Mesenchymal stem cell (in vitro differentiated cells and primary cell): ENCODE data around the gene CENPS.
"Not testable (repeated sequence)": the region's sequence is repeated elsewhere in the genome, so short reads cannot be mapped to it uniquely, and the experiment has no call there.

Source experiments
- DNase-seq: peaks from one replicate; pipeline ENCODE4 v3.0.0-alpha.2; 2013
- H2AFZ ChIP-seq: one replicate; pipeline ENCODE4 v1.6.1; 2013; ENCODE audit warnings: low read depth, mild to moderate bottlenecking, control low read depth, inconsistent platforms, low read length, moderate library complexity
- H2AK5ac ChIP-seq: 2 replicates; pipeline ENCODE4 v1.6.1; 2013; ENCODE audit warnings: low read length, moderate library complexity, mild to moderate bottlenecking, inconsistent platforms; ENCODE audit not compliant: severe bottlenecking
- H2BK120ac ChIP-seq: one replicate; pipeline ENCODE4 v1.6.1; 2013; ENCODE audit warnings: low read depth, mild to moderate bottlenecking, inconsistent platforms, low read length, moderate library complexity
- H2BK12ac ChIP-seq, 2 experiments: one replicate each; pipeline ENCODE4 v1.6.1; 2013; ENCODE audit warnings: inconsistent platforms in 2 of 2, low read length in 2 of 2, mild to moderate bottlenecking in 2 of 2, moderate library complexity in 2 of 2, control low read depth in 1 of 2
- H2BK15ac ChIP-seq: one replicate; pipeline ENCODE4 v1.6.1; 2013; ENCODE audit warnings: mild to moderate bottlenecking, low read depth, inconsistent platforms; ENCODE audit not compliant: poor library complexity, severe bottlenecking
- H2BK5ac ChIP-seq: 2 replicates; pipeline ENCODE4 v1.6.1; 2013; ENCODE audit warnings: low read depth, mild to moderate bottlenecking, low read length, control low read depth, inconsistent platforms; ENCODE audit not compliant: poor library complexity, severe bottlenecking
- H3K14ac ChIP-seq, 2 experiments: one replicate each; pipeline ENCODE4 v1.6.1; 2013; ENCODE audit warnings: inconsistent platforms in 2 of 2, low read length in 2 of 2, control low read depth in 1 of 2, mild to moderate bottlenecking in 1 of 2, moderate library complexity in 1 of 2
- H3K18ac ChIP-seq, 2 experiments: one replicate each; pipeline ENCODE4 v1.6.1; 2013; ENCODE audit warnings: inconsistent platforms in 2 of 2, low read length in 2 of 2, control low read depth in 1 of 2, low read depth in 1 of 2, mild to moderate bottlenecking in 1 of 2
- H3K23ac ChIP-seq, 2 experiments: one replicate each; pipeline ENCODE4 v1.6.1; 2013; ENCODE audit warnings: inconsistent platforms in 2 of 2, low read length in 2 of 2, mild to moderate bottlenecking in 2 of 2, moderate library complexity in 2 of 2, control low read depth in 1 of 2
- H3K27ac ChIP-seq: 2 replicates; pipeline ENCODE4 v1.5.1; 2013; ENCODE audit warnings: mild to moderate bottlenecking, moderate library complexity, low read length, control low read depth, inconsistent platforms; ENCODE audit not compliant: poor library complexity, severe bottlenecking
- H3K27me3 ChIP-seq, 2 experiments: 2 replicates each; pipeline versions ENCODE4 v1.6.1 to v1.7.0; 2013; ENCODE audit warnings: low read length in 2 of 2, mild to moderate bottlenecking in 2 of 2, moderate library complexity in 2 of 2, control low read depth in 1 of 2, inconsistent platforms in 1 of 2; ENCODE audit not compliant: control insufficient read depth in 1 of 2, insufficient read depth in 1 of 2
- H3K36me3 ChIP-seq, 2 experiments: 2 replicates each; pipeline versions ENCODE4 v1.6.1 to v1.7.0; 2013; ENCODE audit warnings: low read length in 2 of 2, control low read depth in 1 of 2, inconsistent platforms in 1 of 2, low read depth in 1 of 2, mild to moderate bottlenecking in 1 of 2; ENCODE audit not compliant: insufficient read depth in 2 of 2, control insufficient read depth in 1 of 2
- H3K4ac ChIP-seq, 2 experiments: one replicate each; pipeline ENCODE4 v1.6.1; 2013; ENCODE audit warnings: inconsistent platforms in 2 of 2, low read length in 2 of 2, mild to moderate bottlenecking in 2 of 2, moderate library complexity in 2 of 2, control low read depth in 1 of 2, low read depth in 1 of 2
- H3K4me1 ChIP-seq: 2 replicates; pipeline ENCODE4 v1.6.1; 2013; ENCODE audit warnings: low read depth, low read length, control low read depth; ENCODE audit not compliant: control insufficient read depth, insufficient read depth
- H3K4me2 ChIP-seq: 2 replicates; pipeline ENCODE4 v1.6.1; 2013; ENCODE audit warnings: low read length, mild to moderate bottlenecking, inconsistent platforms; ENCODE audit not compliant: poor library complexity, severe bottlenecking
- H3K4me3 ChIP-seq, 2 experiments: 2 replicates each; pipeline versions ENCODE4 v1.5.1 to v1.7.0; 2013; ENCODE audit warnings: low read length in 2 of 2, mild to moderate bottlenecking in 2 of 2, control low read depth in 1 of 2, low read depth in 1 of 2; ENCODE audit not compliant: insufficient read depth in 1 of 2
- H3K79me1 ChIP-seq: replicated peaks from 2 replicates; pipeline ENCODE4 v1.6.1; 2013; ENCODE audit warnings: mild to moderate bottlenecking, control low read depth, low read length, inconsistent platforms; ENCODE audit not compliant: poor library complexity, severe bottlenecking
- H3K9ac ChIP-seq: 2 replicates; pipeline ENCODE4 v1.7.0; 2013; ENCODE audit warnings: mild to moderate bottlenecking, low read length, moderate library complexity
- H3K9me3 ChIP-seq: 2 replicates; pipeline ENCODE4 v1.7.0; 2013; ENCODE audit warnings: mild to moderate bottlenecking, low read length; ENCODE audit not compliant: control insufficient read depth
- H4K8ac ChIP-seq: one replicate; pipeline ENCODE4 v1.6.1; 2013; ENCODE audit warnings: inconsistent platforms, mild to moderate bottlenecking, low read length, moderate library complexity
- H4K91ac ChIP-seq: one replicate; pipeline ENCODE4 v1.6.1; 2013; ENCODE audit warnings: mild to moderate bottlenecking, low read length, inconsistent platforms
- WGBS: methylation state at CpG from one replicate; pipeline ENCODE4 v1.1.7; 2013; ENCODE audit warnings: mixed read lengths; 5-methylcytosine and 5-hydroxymethylcytosine counted together

Gene CENPS

DNA sequence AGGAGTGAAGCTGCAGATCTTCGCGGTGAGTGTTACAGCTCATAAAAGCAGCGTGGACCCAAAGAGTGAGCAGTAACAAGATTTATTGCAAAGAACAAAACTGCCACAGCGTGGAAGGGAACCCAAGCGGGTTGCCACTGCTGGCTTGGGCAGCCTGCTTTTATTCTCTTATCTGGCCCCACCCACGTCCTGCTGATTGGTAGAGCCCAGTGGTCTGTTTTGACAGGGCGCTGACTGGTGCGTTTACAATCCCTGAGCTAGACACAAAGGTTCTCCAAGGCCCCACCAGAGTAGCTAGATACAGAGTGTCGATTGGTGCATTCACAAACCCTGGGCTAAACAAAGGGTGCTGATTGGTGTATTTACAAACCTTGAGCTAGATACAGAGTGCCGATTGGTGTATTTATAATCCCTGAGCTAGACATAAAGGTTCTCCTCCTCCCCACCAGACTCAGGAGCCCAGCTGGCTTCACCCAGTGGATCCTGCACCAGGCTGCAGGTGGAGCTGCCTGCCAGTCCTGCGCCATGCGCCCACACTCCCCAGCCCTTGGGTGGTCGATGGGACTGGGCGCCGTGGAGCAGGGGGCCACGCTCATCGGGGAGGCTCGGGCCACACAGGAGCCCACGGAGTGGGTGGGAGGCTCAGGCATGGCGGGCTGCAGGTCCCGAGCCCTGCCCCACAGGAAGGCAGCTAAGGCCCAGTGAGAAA is 4.3 kb upstream of the CENPS start:
- H2AK5ac ChIP-seq, H3K4ac ChIP-seq, H2AFZ ChIP-seq, H3K27ac ChIP-seq, H3K14ac ChIP-seq, H2BK5ac ChIP-seq, H3K18ac ChIP-seq, H3K4me2 ChIP-seq, H3K9me3 ChIP-seq, H2BK12ac ChIP-seq, H2BK120ac ChIP-seq, H3K9ac ChIP-seq, H4K8ac ChIP-seq, H3K4me1 ChIP-seq, H3K4me3 ChIP-seq, H3K79me1 ChIP-seq, H3K23ac ChIP-seq, H3K27me3 ChIP-seq, DNase-seq, H2BK15ac ChIP-seq, H4K91ac ChIP-seq: not testable (repeated sequence)
- WGBS, result 95% methylated on average over 16 of the region's 21 CpGs
- H3K36me3 ChIP-seq, result peaks cover 8 to 27% of the 10 kb centered on the region in 2 experiments

DNA sequence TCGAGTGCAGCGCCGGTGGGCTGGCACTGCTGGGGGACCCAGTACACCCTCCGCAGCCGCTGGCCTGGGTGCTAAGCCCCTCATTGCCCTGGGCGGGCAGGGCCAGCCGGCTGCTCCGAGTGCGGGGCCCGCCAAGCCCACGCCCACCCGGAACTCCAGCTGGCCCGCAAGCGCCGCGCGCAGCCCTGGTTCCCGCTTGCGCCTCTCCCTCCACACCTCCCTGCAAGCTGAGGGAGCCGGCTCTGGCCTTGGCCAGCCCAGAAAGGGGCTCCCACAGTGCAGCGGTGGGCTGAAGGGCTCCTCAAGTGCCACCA is 3.7 kb upstream of the CENPS start:
- H3K23ac ChIP-seq, H3K18ac ChIP-seq, H2BK12ac ChIP-seq, H3K4me2 ChIP-seq, H3K9me3 ChIP-seq, H4K91ac ChIP-seq, H3K27me3 ChIP-seq, H2BK120ac ChIP-seq, H2BK15ac ChIP-seq, H3K27ac ChIP-seq, H3K9ac ChIP-seq, H2AK5ac ChIP-seq, H3K4me3 ChIP-seq, H4K8ac ChIP-seq, H3K4me1 ChIP-seq, H2AFZ ChIP-seq, H3K4ac ChIP-seq, H2BK5ac ChIP-seq, H3K14ac ChIP-seq, H3K79me1 ChIP-seq, DNase-seq: not testable (repeated sequence)
- WGBS, result 98% methylated on average over 18 of the region's 21 CpGs
- H3K36me3 ChIP-seq, result peaks cover 2 to 21% of the 10 kb centered on the region in 2 experiments

- Histone ChIP-seq H3K4me2 (no peak overlapping the region), H3K27ac (no peak overlapping the region), H2BK15ac (no peak overlapping the region), H3K9ac (no peak overlapping the region), H3K36me3 (peaks cover 0 to 2% of the 10 kb centered on the region in 2 experiments), H4K91ac (no peak overlapping the region), H3K23ac (no peak overlapping the region), H4K8ac (no peak overlapping the region), H2AK5ac (no peak overlapping the region), H2BK120ac (no peak overlapping the region), H2AFZ (no peak overlapping the region), H3K4ac (peak overlapping the region in 1 of 2 experiments; percentile 5), H3K27me3 (no peaks in the 10 kb centered on the region), H3K18ac (no peak overlapping the region), H2BK12ac (no peak overlapping the region), H2BK5ac (no peak overlapping the region), H3K4me3 (no peak overlapping the region), H3K79me1 (peaks cover 22% of the 10 kb centered on the region), H3K4me1 (peaks cover 14% of the 10 kb centered on the region), H3K14ac (no peak overlapping the region), H3K9me3 (no peaks in the 10 kb centered on the region)
- no peak for DNase-seq
- WGBS, result 81% methylated on average over 5 of the region's 5 CpGs
These were observed 1.2 kb upstream of the CENPS start for GRCh38 chr1:10428984-10429383.

GRCh38 chr1:10429868-10430215 is 391 bp upstream of the CENPS start:
- Histone ChIP-seq H3K9me3 (no peaks in the 10 kb centered on the region), H3K27me3 (no peaks in the 10 kb centered on the region), H3K36me3 (no peaks in the 10 kb centered on the region), H4K8ac (peak overlapping the region; percentile 95), H3K23ac (no peak overlapping the region), H3K4me2 (peak overlapping the region; percentile 96), H2AFZ (peak overlapping the region; percentile 88), H3K18ac (peak overlapping the region; percentile 61 to 62), H2AK5ac (no peak overlapping the region), H3K14ac (peak overlapping the region in 1 of 2 experiments; percentile 53), H3K4me1 (peaks cover 14% of the 10 kb centered on the region), H2BK12ac (no peak overlapping the region), H2BK120ac (no peak overlapping the region), H4K91ac (peak overlapping the region; percentile 80), H3K4ac (peak overlapping the region in 1 of 2 experiments; percentile 85), H3K79me1 (peaks cover 23% of the 10 kb centered on the region), H3K9ac (peak overlapping the region; percentile 97), H2BK5ac (no peak overlapping the region), H2BK15ac (no peak overlapping the region), H3K27ac (no peak overlapping the region), H3K4me3 (peak overlapping the region; percentile 80 to 91)
- WGBS, result 54% methylated on average over 16 of the region's 16 CpGs
- no peak for DNase-seq
